Measurements from ENCODE around the gene OGDHL. TPM values are rescaled to one million over a fixed set of nuclear protein-coding genes. Genes with fewer than 3 reads are reported as not detected.
"Not testable (repeated sequence)": the region's sequence is repeated elsewhere in the genome, so short reads cannot be mapped to it uniquely, and the experiment has no call there.

OGDHL gene
- polyA plus RNA-seq, 1 donor from 2014 or later: 40.7 TPM

DNA sequence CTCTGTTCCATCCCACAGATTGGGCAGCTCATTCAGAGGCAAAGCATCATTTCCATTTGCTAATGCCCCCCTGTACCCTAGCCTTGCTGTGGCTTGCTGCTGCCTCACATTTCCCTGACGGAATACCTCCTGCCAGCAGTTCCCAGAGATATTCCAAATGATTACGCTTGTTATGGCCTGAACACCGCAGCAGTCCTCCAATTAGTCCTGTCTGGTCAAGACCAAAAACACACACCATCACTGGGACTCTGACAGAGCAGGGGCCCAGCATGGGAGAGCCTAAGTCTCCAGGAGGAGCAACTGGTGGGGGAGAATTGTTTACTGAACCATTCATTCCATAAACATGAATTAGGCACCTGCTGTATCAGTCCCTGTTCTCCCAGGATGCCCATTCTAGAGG is 6.1 kb downstream of the OGDHL start:
- no peaks in the 10 kb centered on the region for H3K9me2 ChIP-seq (ENCODE audit: insufficient read depth, low read length)
- H3K4me2 ChIP-seq (ENCODE audit: low read length): no peak overlapping the region
- no peaks in the 10 kb centered on the region for H3F3A ChIP-seq (ENCODE audit: insufficient read depth, low read length, poor library complexity, severe bottlenecking)
- no peaks in the 10 kb centered on the region for H3K36me3 ChIP-seq (ENCODE audit: insufficient read depth, low read length)
- H4K20me1 ChIP-seq (ENCODE audit: insufficient read depth): no peaks in the 10 kb centered on the region
- H3K4me3 ChIP-seq (ENCODE audit: low read length): no peak overlapping the region
- no peaks in the 10 kb centered on the region for H3K27me3 ChIP-seq (ENCODE audit: insufficient read depth, low read depth, low read length)
- no peak overlapping the region for H2AFZ ChIP-seq (ENCODE audit: low read depth, low read length)
- H3K79me2 ChIP-seq (replicated peaks; ENCODE audit: insufficient read depth, low read length): no peaks in the 10 kb centered on the region
- H3K27ac ChIP-seq (ENCODE audit: low read length): no peak overlapping the region
- H3K9ac ChIP-seq (ENCODE audit: low read length): no peak overlapping the region
- TF ChIP-seq TAF1 (IDR thresholded peaks at IDR 0.05; ENCODE audit: low read depth) (no peak), RAD21 (conservative IDR thresholded peaks at IDR 0.05) (no peak), EZH2 (IDR thresholded peaks at IDR 0.05; ENCODE audit: borderline replicate concordance, insufficient read depth, low read length, poor library complexity, severe bottlenecking) (no peak), EP300 (conservative IDR thresholded peaks at IDR 0.05; ENCODE audit: poor library complexity, severe bottlenecking) (no peak)
- TF ChIP-seq, protein P1, sequence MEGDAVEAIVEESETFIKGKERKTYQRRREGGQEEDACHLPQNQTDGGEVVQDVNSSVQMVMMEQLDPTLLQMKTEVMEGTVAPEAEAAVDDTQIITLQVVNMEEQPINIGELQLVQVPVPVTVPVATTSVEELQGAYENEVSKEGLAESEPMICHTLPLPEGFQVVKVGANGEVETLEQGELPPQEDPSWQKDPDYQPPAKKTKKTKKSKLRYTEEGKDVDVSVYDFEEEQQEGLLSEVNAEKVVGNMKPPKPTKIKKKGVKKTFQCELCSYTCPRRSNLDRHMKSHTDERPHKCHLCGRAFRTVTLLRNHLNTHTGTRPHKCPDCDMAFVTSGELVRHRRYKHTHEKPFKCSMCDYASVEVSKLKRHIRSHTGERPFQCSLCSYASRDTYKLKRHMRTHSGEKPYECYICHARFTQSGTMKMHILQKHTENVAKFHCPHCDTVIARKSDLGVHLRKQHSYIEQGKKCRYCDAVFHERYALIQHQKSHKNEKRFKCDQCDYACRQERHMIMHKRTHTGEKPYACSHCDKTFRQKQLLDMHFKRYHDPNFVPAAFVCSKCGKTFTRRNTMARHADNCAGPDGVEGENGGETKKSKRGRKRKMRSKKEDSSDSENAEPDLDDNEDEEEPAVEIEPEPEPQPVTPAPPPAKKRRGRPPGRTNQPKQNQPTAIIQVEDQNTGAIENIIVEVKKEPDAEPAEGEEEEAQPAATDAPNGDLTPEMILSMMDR (IDR thresholded peaks at IDR 0.05; ENCODE audit: poor library complexity, severe bottlenecking): no peak
- TF ChIP-seq, protein P2, sequence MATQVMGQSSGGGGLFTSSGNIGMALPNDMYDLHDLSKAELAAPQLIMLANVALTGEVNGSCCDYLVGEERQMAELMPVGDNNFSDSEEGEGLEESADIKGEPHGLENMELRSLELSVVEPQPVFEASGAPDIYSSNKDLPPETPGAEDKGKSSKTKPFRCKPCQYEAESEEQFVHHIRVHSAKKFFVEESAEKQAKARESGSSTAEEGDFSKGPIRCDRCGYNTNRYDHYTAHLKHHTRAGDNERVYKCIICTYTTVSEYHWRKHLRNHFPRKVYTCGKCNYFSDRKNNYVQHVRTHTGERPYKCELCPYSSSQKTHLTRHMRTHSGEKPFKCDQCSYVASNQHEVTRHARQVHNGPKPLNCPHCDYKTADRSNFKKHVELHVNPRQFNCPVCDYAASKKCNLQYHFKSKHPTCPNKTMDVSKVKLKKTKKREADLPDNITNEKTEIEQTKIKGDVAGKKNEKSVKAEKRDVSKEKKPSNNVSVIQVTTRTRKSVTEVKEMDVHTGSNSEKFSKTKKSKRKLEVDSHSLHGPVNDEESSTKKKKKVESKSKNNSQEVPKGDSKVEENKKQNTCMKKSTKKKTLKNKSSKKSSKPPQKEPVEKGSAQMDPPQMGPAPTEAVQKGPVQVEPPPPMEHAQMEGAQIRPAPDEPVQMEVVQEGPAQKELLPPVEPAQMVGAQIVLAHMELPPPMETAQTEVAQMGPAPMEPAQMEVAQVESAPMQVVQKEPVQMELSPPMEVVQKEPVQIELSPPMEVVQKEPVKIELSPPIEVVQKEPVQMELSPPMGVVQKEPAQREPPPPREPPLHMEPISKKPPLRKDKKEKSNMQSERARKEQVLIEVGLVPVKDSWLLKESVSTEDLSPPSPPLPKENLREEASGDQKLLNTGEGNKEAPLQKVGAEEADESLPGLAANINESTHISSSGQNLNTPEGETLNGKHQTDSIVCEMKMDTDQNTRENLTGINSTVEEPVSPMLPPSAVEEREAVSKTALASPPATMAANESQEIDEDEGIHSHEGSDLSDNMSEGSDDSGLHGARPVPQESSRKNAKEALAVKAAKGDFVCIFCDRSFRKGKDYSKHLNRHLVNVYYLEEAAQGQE (IDR thresholded peaks at IDR 0.05; ENCODE audit: borderline replicate concordance): no peak
- H3K9me3 ChIP-seq (ENCODE audit: low read length): no peaks in the 10 kb centered on the region

DNA sequence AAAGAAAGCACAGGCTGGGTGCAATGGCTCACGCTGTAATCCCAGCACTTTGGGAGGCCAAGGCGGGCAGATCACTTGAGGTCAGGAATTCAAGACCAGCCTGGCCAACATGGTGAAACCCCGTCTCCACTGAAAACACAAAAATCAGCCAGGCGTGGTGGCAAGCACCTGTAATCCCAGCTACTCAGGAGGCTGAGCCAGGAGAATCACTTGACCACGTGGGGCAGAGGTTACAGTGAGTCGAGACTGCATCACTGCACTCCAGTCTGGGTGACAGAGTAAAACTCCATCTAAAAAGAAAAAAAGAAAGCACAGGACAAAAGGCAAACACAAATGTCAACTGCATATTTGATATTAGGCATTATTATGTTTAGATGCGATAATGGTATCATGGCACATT is 7.2 kb downstream of the OGDHL start:
- H3K36me3 ChIP-seq (ENCODE audit: insufficient read depth, low read length); H3K79me2 ChIP-seq (replicated peaks; ENCODE audit: insufficient read depth, low read length); H3K4me2 ChIP-seq (ENCODE audit: low read length); H3K27ac ChIP-seq (ENCODE audit: low read length); H3K9me2 ChIP-seq (ENCODE audit: insufficient read depth, low read length); H3K4me3 ChIP-seq (ENCODE audit: low read length); H2AFZ ChIP-seq (ENCODE audit: low read depth, low read length); H3K27me3 ChIP-seq (ENCODE audit: insufficient read depth, low read depth, low read length); H3K9me3 ChIP-seq (ENCODE audit: low read length); H4K20me1 ChIP-seq (ENCODE audit: insufficient read depth); H3F3A ChIP-seq (ENCODE audit: insufficient read depth, low read length, poor library complexity, severe bottlenecking); H3K9ac ChIP-seq (ENCODE audit: low read length): not testable (repeated sequence)

DNA sequence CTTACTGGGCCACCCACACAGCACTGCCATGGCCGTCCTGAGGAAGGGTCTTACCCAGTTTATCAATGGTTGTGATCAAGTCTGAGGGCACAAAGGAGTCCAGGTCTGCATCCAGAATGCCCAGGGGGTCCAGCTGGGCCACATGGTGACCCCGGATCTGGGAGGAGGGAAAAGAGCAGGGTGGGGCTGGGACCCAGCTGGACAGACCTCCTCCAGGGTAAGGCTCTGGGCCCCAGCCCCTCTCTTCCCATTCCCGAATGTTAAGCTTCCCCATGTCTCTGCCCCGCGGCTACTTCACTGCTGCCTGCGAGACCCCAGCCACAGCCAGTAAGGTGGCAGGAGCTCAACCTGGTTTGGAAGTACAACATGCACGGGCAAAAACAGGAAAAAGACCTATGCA is 9.5 kb downstream of the OGDHL start:
- H3K79me2 ChIP-seq (replicated peaks; ENCODE audit: insufficient read depth, low read length): no peaks in the 10 kb centered on the region
- H3K9me2 ChIP-seq (ENCODE audit: insufficient read depth, low read length): no peaks in the 10 kb centered on the region
- H2AFZ ChIP-seq (ENCODE audit: low read depth, low read length): no peak overlapping the region
- H3F3A ChIP-seq (ENCODE audit: insufficient read depth, low read length, poor library complexity, severe bottlenecking): no peaks in the 10 kb centered on the region
- TF ChIP-seq MXI1 (conservative IDR thresholded peaks at IDR 0.05; ENCODE audit: poor library complexity, severe bottlenecking) (no peak), EZH2 (IDR thresholded peaks at IDR 0.05; ENCODE audit: borderline replicate concordance, insufficient read depth, low read length, poor library complexity, severe bottlenecking) (no peak), TAF1 (IDR thresholded peaks at IDR 0.05; ENCODE audit: low read depth) (no peak), RAD21 (conservative IDR thresholded peaks at IDR 0.05) (no peak), POLR2AphosphoS5 (IDR thresholded peaks at IDR 0.05) (no peak), SMC3 (conservative IDR thresholded peaks at IDR 0.05; ENCODE audit: poor library complexity) (no peak), EP300 (conservative IDR thresholded peaks at IDR 0.05; ENCODE audit: poor library complexity, severe bottlenecking) (no peak)
- TF ChIP-seq, protein P2 (IDR thresholded peaks at IDR 0.05; ENCODE audit: borderline replicate concordance): no peak
- TF ChIP-seq, protein P1 (IDR thresholded peaks at IDR 0.05; ENCODE audit: poor library complexity, severe bottlenecking): no peak
- no peak overlapping the region for H3K4me3 ChIP-seq (ENCODE audit: low read length)
- H4K20me1 ChIP-seq (ENCODE audit: insufficient read depth): no peaks in the 10 kb centered on the region
- no peak overlapping the region for H3K27ac ChIP-seq (ENCODE audit: low read length)
- no peaks in the 10 kb centered on the region for H3K9me3 ChIP-seq (ENCODE audit: low read length)
- H3K27me3 ChIP-seq (ENCODE audit: insufficient read depth, low read depth, low read length): no peaks in the 10 kb centered on the region
- no peaks in the 10 kb centered on the region for H3K36me3 ChIP-seq (ENCODE audit: insufficient read depth, low read length)
- H3K4me2 ChIP-seq (ENCODE audit: low read length): no peak overlapping the region
- H3K9ac ChIP-seq (ENCODE audit: low read length): no peak overlapping the region

Measured in neural cell (in vitro differentiated cells).